ENCODE data around the gene EDC4.
"Not testable (repeated sequence)": the region's sequence is repeated elsewhere in the genome, so short reads cannot be mapped to it uniquely, and the experiment has no call there.

EDC4 gene

GRCh38 chr16:67910158-67910557 is 37.3 kb downstream of the EDC4 start:
- no peak for DNase-seq

GRCh38 chr16:67914758-67915495 is 42.1 kb downstream of the EDC4 start:
- no peak for DNase-seq

GRCh38 chr16:67915496-67915769 is 42.6 kb downstream of the EDC4 start:
- not testable (repeated sequence) for DNase-seq

- no peak for DNase-seq
Measured at GRCh38 chr16:67915831-67916723, 43.2 kb downstream of the EDC4 start.

- DNase-seq: no peak
Measured at GRCh38 chr16:67917140-67917851, 44.4 kb downstream of the EDC4 start.

GRCh38 chr16:67917852-67918236 is 45.0 kb downstream of the EDC4 start:
- peak; percentile 34 for DNase-seq

GRCh38 chr16:67919622-67920221 is 46.9 kb downstream of the EDC4 start:
- no peak for DNase-seq

- DNase-seq: no peak
Measured at GRCh38 chr16:67922221-67922620, 49.4 kb downstream of the EDC4 start.

GRCh38 chr16:67922740-67923139 is 49.9 kb downstream of the EDC4 start:
- DNase-seq: no peak

- no peak for DNase-seq
Measured at GRCh38 chr16:67923414-67924116, 50.7 kb downstream of the EDC4 start.

- no peak for DNase-seq
Measured at GRCh38 chr16:67924140-67924906, 51.5 kb downstream of the EDC4 start.

GRCh38 chr16:67926181-67926750 is 53.4 kb downstream of the EDC4 start:
- no peak for DNase-seq

GRCh38 chr16:67927131-67927941 is 54.5 kb downstream of the EDC4 start:
- DNase-seq: no peak

GRCh38 chr16:67928147-67928546 is 55.3 kb downstream of the EDC4 start:
- no peak for DNase-seq

- DNase-seq: peak; percentile 39
Measured at GRCh38 chr16:67928561-67929364, 55.9 kb downstream of the EDC4 start.

GRCh38 chr16:67930191-67930590 is 57.3 kb downstream of the EDC4 start:
- DNase-seq: no peak

- DNase-seq: no peak
Measured at GRCh38 chr16:67930678-67931211, 57.9 kb downstream of the EDC4 start.
